ENCODE data around the gene KRT5.
"Not testable (repeated sequence)": the region's sequence is repeated elsewhere in the genome, so short reads cannot be mapped to it uniquely, and the experiment has no call there.

The KRT5 gene

GRCh38 chr12:52495389-52495788 is 24.8 kb downstream of the KRT5 start:
- H3K4me1 ChIP-seq: peaks cover 15% of the 10 kb centered on the region
- H3K79me2 ChIP-seq: no peaks in the 10 kb centered on the region
- H3K4me2 ChIP-seq (ENCODE audit: low read length): no peak overlapping the region
- H3K4me3 ChIP-seq (ENCODE audit: low read depth, low read length): no peak overlapping the region
- no peaks in the 10 kb centered on the region for H3K36me3 ChIP-seq (ENCODE audit: control insufficient read depth, insufficient read depth, low read length)
- H3K27me3 ChIP-seq (ENCODE audit: control insufficient read depth, insufficient read depth, low read length): no peaks in the 10 kb centered on the region
- TF ChIP-seq CTCF (IDR thresholded peaks at IDR 0.05): no peak
- no peaks in the 10 kb centered on the region for H3K9me3 ChIP-seq (ENCODE audit: control insufficient read depth, low read length)
- H2AFZ ChIP-seq: peak overlapping the region; percentile 26
- H3K27ac ChIP-seq: no peak overlapping the region
- H3K9ac ChIP-seq: no peak overlapping the region

DNA sequence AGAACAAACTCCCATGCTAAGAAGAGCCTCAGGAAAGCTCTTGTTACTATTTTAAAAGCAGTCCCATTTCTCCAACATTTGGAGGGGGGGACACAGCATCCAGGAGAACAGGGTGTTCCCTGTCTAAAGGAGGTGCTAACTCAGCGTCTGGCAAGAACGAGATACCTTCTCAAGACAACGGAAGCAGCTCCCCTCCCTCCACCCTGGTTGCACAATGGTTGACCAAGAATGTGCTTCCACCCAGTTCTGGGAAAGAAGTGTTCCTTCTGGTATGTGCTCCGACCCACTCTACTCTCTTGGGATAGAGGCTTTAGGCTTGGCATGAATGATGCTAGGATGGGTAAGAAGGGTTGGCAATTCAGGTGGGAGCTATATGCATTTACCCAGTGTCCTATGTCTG is 25.7 kb downstream of the KRT5 start:
- Histone ChIP-seq H2AFZ (peak overlapping the region; percentile 12), H3K36me3 (ENCODE audit: control insufficient read depth, insufficient read depth, low read length) (no peaks in the 10 kb centered on the region), H3K9me3 (ENCODE audit: control insufficient read depth, low read length) (no peaks in the 10 kb centered on the region), H3K4me1 (peaks cover 15% of the 10 kb centered on the region), H3K27me3 (ENCODE audit: control insufficient read depth, insufficient read depth, low read length) (no peaks in the 10 kb centered on the region), H3K79me2 (no peaks in the 10 kb centered on the region), H3K4me3 (ENCODE audit: low read depth, low read length) (no peak overlapping the region), H3K9ac (no peak overlapping the region), H3K4me2 (ENCODE audit: low read length) (no peak overlapping the region), H3K27ac (no peak overlapping the region)
- TF ChIP-seq CTCF (IDR thresholded peaks at IDR 0.05): no peak

GRCh38 chr12:52494100-52494499 is 26.1 kb downstream of the KRT5 start:
- Histone ChIP-seq H3K9me3 (ENCODE audit: control insufficient read depth, low read length) (no peaks in the 10 kb centered on the region), H3K27ac (no peak overlapping the region), H2AFZ (peak overlapping the region; percentile 12), H3K4me1 (peaks cover 15% of the 10 kb centered on the region), H3K4me2 (ENCODE audit: low read length) (no peak overlapping the region), H3K79me2 (no peaks in the 10 kb centered on the region), H3K36me3 (ENCODE audit: control insufficient read depth, insufficient read depth, low read length) (no peaks in the 10 kb centered on the region), H3K9ac (no peak overlapping the region), H3K4me3 (ENCODE audit: low read depth, low read length) (no peak overlapping the region), H3K27me3 (ENCODE audit: control insufficient read depth, insufficient read depth, low read length) (no peaks in the 10 kb centered on the region)
- TF ChIP-seq CTCF (IDR thresholded peaks at IDR 0.05): no peak

- no peak for TF ChIP-seq CTCF (IDR thresholded peaks at IDR 0.05)
- Histone ChIP-seq H3K9ac (no peak within 1 kb of the TSS), H3K27me3 (ENCODE audit: control insufficient read depth, insufficient read depth, low read length) (no peaks in the 10 kb centered on the region), H3K4me1 (peaks cover 15% of the 10 kb centered on the region), H3K9me3 (ENCODE audit: control insufficient read depth, low read length) (no peaks in the 10 kb centered on the region), H3K27ac (no peak within 1 kb of the TSS), H3K36me3 (ENCODE audit: control insufficient read depth, insufficient read depth, low read length) (no peaks in the 10 kb centered on the region), H3K79me2 (no peaks in the 10 kb centered on the region), H3K4me3 (ENCODE audit: low read depth, low read length) (no peak within 1 kb of the TSS), H3K4me2 (ENCODE audit: low read length) (no peak within 1 kb of the TSS), H2AFZ (no peak within 1 kb of the TSS)
Observed at GRCh38 chr12:52493172-52493571, 27.0 kb downstream of the KRT5 start, which contains the start of gene KRT6A. TSS of gene KRT6A (minus strand) at chr12:52493257. CDS start at chr12:52493188, 69 bp downstream.

DNA sequence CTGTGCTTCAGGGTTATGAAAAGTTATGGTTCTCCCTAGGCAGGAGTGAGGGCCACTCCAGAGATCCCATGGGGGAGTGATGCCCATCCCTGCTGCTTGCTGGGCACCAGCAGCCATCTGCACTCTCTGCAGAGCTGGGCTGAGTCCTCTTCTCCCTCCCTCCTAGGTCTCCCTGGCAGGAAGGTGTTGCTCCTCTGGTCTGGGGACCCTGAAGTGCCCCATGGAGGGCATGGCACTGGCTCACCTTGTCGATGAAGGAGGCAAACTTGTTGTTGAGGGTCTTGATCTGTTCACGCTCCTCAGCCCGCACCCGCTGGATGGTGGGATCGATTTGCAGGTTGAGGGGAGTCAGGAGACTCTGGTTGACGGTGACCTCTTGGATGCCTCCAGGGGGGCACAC is 27.8 kb downstream of the KRT5 start:
- H3K9ac ChIP-seq; H3K4me3 ChIP-seq (ENCODE audit: low read depth, low read length): not testable (repeated sequence)
- H3K4me1 ChIP-seq: peaks cover 15% of the 10 kb centered on the region

DNA sequence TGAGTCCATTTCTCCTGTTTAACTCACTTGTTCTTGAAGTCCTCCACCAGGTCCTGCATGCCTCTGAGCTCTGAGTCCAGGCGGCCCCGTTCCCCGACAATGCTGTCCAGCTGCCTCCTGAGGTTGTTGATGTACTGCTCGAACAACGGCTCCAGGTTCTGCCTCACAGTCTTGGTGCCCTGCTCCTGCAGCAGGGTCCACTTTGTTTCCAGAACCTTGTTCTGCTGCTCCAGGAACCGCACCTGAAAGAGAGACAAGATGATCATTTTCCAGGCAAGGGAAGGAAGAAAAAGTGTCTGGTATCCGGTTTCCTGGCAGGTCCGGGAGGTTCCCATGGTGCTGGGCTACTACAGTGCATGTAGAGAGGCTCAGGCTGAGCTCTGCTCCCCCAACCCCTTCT is 28.7 kb downstream of the KRT5 start:
- not testable (repeated sequence) for H3K4me3 ChIP-seq (ENCODE audit: low read depth, low read length); H3K36me3 ChIP-seq (ENCODE audit: control insufficient read depth, insufficient read depth, low read length)

More for the DNA sequence above, 27.8 kb downstream of the KRT5 start:
- not testable (repeated sequence) for H3K4me2 ChIP-seq (ENCODE audit: low read length); H3K27me3 ChIP-seq (ENCODE audit: control insufficient read depth, insufficient read depth, low read length); H3K79me2 ChIP-seq; H3K36me3 ChIP-seq (ENCODE audit: control insufficient read depth, insufficient read depth, low read length); H2AFZ ChIP-seq; H3K9me3 ChIP-seq (ENCODE audit: control insufficient read depth, low read length); H3K27ac ChIP-seq

More for the DNA sequence above, 28.7 kb downstream of the KRT5 start:
- not testable (repeated sequence) for H2AFZ ChIP-seq; H3K27me3 ChIP-seq (ENCODE audit: control insufficient read depth, insufficient read depth, low read length); H3K9ac ChIP-seq; H3K79me2 ChIP-seq; H3K9me3 ChIP-seq (ENCODE audit: control insufficient read depth, low read length); H3K4me2 ChIP-seq (ENCODE audit: low read length); H3K27ac ChIP-seq
- H3K4me1 ChIP-seq: peaks cover 15% of the 10 kb centered on the region

All from parathyroid adenoma (tissue), 2 donors.